ENCODE results near the gene PGC.

Gene PGC

GRCh38 chr6:41693281-41694240, 53.6 kb downstream of the PGC start:
- DNase-seq: no peak

GRCh38 chr6:41692730-41693129, 54.5 kb downstream of the PGC start:
- DNase-seq: no peak

- DNase-seq: no peak
Observed at GRCh38 chr6:41692080-41692675, 55.0 kb downstream of the PGC start.

GRCh38 chr6:41691426-41692079, 55.6 kb downstream of the PGC start:
- no peak for DNase-seq

GRCh38 chr6:41690541-41691330, 56.5 kb downstream of the PGC start:
- no peak for DNase-seq

GRCh38 chr6:41689171-41690008, 57.8 kb downstream of the PGC start:
- no peak for DNase-seq

GRCh38 chr6:41688256-41688965, 58.8 kb downstream of the PGC start:
- DNase-seq: no peak

GRCh38 chr6:41687501-41688175, 59.6 kb downstream of the PGC start:
- DNase-seq: no peak
